SK-N-SH treated with all-trans-retinoic acid at 6 μM for 48 hours (cell line): Measurements from ENCODE around the gene PDE5A.

ENCODE experiments used
- CREB5 ChIP-seq: fragments of 250-450 bp; sonication (Bioruptor Pico); IDR thresholded peaks from 2 replicates; pipeline ENCODE4 v1.5.1; 2020; ENCODE audit warnings: low read depth, mild to moderate bottlenecking, moderate library complexity
- CSDC2 ChIP-seq: fragments of 250-450 bp; sonication (Bioruptor Pico); IDR thresholded peaks from 2 replicates; pipeline ENCODE4 v1.5.0; 2020; ENCODE audit warnings: mild to moderate bottlenecking, moderate library complexity
- PATZ1 ChIP-seq: fragments of 250-450 bp; sonication (Bioruptor Pico); IDR thresholded peaks from 2 replicates; pipeline ENCODE4 v1.8.0; 2020; ENCODE audit warnings: mild to moderate bottlenecking, moderate library complexity, borderline replicate concordance
- POU6F1 ChIP-seq: fragments of 250-450 bp; sonication (Bioruptor Pico); IDR thresholded peaks from 2 replicates; pipeline ENCODE4 v1.8.0; 2021; ENCODE audit warnings: low read depth, mild to moderate bottlenecking, moderate library complexity, borderline replicate concordance
- PPARA ChIP-seq: fragments of 250-450 bp; sonication (Bioruptor Pico); IDR thresholded peaks from 2 replicates; pipeline ENCODE4 v1.5.0; 2020; ENCODE audit warnings: mild to moderate bottlenecking, borderline replicate concordance
- TCF4 ChIP-seq: fragments of 250-450 bp; sonication (Bioruptor Pico); IDR thresholded peaks from 2 replicates; pipeline ENCODE4 v1.8.0; 2021; ENCODE audit warnings: mild to moderate bottlenecking, moderate library complexity, borderline replicate concordance
- TOX ChIP-seq: fragments of 250-450 bp; sonication (Bioruptor Pico); IDR thresholded peaks from 2 replicates; pipeline ENCODE4 v1.8.0; 2021; ENCODE audit warnings: mild to moderate bottlenecking, moderate library complexity, borderline replicate concordance
- ZFP30 ChIP-seq: fragments of 450-650 bp; formaldehyde crosslinking; IDR thresholded peaks from 2 replicates; pipeline ENCODE4 v1.5.0; 2022; ENCODE audit warnings: mild to moderate bottlenecking, moderate library complexity

- TF ChIP-seq CSDC2 (no peak), TCF4 (no peak), TOX (CRISPR knock-in tag) (no peak), PPARA (no peak), PATZ1 (CRISPR knock-in tag) (no peak), ZFP30 (CRISPR knock-in tag) (no peak), CREB5 (CRISPR knock-in tag) (no peak), POU6F1 (no peak)
These were observed 2.8 kb downstream of the PDE5A start for GRCh38 chr4:119625761-119626160.
